ENCODE data around the gene CD4. TPM values are rescaled to one million over a fixed set of nuclear protein-coding genes. Genes with fewer than 3 reads are reported as not detected.
A peak's percentile ranks its signal among the peaks of the same experiment; 100 is the strongest.

The CD4 gene
- total and polyA plus RNA-seq, 2 donors (not counting 1 experiment from before 2014, with no cell fraction given) = 27.2 to 152 TPM

DNA sequence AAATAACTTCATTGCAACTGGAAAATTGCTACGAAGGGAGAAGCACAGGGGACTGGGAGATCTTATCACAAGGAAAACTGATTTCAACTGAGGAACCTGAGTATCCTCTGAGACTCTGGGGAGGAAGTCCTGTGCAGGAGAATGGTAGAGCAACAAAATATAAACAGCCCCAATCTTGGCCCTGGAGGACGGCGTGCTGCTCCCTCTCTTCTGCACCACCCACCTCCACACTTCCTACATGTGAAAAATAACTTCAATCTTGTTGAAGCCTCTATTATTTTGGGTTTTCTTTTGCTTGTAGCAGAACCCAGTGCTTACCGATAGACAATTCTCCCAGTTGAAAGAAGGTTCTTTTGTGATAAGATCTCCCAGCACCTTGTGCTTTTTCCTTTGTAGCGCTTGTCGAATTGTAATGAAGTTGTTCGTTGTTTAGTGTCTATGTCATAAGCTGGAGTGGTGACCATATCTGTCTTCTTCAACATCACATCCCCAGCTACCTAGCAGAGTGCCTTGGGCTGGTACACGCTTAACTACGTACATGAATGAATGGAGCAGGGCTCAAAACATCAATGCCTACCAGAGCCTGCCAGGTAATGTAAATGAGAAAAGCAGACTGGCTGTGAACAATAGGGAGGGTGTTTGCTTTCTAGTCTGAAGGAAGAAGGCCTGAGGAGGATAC, 2.8 kb upstream of the CD4 start:
- H3K27ac ChIP-seq (ENCODE audit: insufficient read depth, low read length) = no peak overlapping the region
- no peaks in the 10 kb centered on the region for H4K20me1 ChIP-seq (ENCODE audit: control insufficient read depth, extremely low read depth, insufficient read depth, low read length)
- TF ChIP-seq, protein P1, sequence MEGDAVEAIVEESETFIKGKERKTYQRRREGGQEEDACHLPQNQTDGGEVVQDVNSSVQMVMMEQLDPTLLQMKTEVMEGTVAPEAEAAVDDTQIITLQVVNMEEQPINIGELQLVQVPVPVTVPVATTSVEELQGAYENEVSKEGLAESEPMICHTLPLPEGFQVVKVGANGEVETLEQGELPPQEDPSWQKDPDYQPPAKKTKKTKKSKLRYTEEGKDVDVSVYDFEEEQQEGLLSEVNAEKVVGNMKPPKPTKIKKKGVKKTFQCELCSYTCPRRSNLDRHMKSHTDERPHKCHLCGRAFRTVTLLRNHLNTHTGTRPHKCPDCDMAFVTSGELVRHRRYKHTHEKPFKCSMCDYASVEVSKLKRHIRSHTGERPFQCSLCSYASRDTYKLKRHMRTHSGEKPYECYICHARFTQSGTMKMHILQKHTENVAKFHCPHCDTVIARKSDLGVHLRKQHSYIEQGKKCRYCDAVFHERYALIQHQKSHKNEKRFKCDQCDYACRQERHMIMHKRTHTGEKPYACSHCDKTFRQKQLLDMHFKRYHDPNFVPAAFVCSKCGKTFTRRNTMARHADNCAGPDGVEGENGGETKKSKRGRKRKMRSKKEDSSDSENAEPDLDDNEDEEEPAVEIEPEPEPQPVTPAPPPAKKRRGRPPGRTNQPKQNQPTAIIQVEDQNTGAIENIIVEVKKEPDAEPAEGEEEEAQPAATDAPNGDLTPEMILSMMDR (conservative IDR thresholded peaks at IDR 0.05 in 1 of 2, IDR thresholded peaks at IDR 0.05 in 1 of 2; ENCODE audit: low read depth in 1 of 2, low read length in 2 of 2) = no peak
- TF ChIP-seq EZH2 (IDR thresholded peaks at IDR 0.05; ENCODE audit: low read length, missing control alignments) = no peak
- no peak overlapping the region for H3K4me3 ChIP-seq (replicated peaks in 1 of 4; ENCODE audit: control extremely low read depth in 1 of 4, insufficient read depth in 1 of 4, low read depth in 3 of 4, low read length in 4 of 4)
- no peak for DNase-seq (ENCODE audit: low read depth in 2 of 2)
- no peaks in the 10 kb centered on the region for H3K27me3 ChIP-seq (ENCODE audit: control insufficient read depth, insufficient read depth, low read length)
- peaks cover 14% of the 10 kb centered on the region for H3K79me2 ChIP-seq (ENCODE audit: control insufficient read depth, insufficient read depth, low read length)
- H3K9ac ChIP-seq (ENCODE audit: insufficient read depth, low read length) = no peak overlapping the region
- H3K4me1 ChIP-seq (ENCODE audit: control insufficient read depth, extremely low read depth, insufficient read depth, low read length) = no peaks in the 10 kb centered on the region
- H3K36me3 ChIP-seq (ENCODE audit: control insufficient read depth, insufficient read depth, low read length) = no peaks in the 10 kb centered on the region
- no peak overlapping the region for H3K4me2 ChIP-seq (ENCODE audit: extremely low read depth, insufficient read depth, low read length)
- no peaks in the 10 kb centered on the region for H3K9me3 ChIP-seq (ENCODE audit: control insufficient read depth, insufficient read depth, low read depth, low read length)
- no peak overlapping the region for H2AFZ ChIP-seq (ENCODE audit: low read length)

DNA sequence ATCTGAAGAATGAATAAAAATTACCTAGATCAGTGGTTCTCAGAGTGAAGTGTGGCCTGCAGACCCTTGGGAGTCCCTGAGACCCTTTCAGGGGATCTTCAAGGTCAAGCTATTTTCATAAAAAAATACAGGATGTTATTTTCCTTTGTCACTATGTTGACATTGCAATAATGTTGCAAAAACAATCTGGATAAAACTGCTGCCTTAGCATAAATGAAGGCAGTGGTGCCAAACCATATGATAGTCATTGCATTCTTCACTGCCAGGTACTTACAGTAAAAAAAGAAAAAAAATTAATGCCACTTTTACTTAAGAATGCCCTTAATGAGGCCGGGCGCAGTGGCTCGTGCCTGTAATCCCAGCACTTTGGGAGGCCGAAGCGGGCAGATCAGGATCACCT, 2.0 kb upstream of the CD4 start:
- H3K9ac ChIP-seq (ENCODE audit: insufficient read depth, low read length) = no peak overlapping the region
- no peaks in the 10 kb centered on the region for H3K4me1 ChIP-seq (ENCODE audit: control insufficient read depth, extremely low read depth, insufficient read depth, low read length)
- no peak overlapping the region for H3K4me2 ChIP-seq (ENCODE audit: extremely low read depth, insufficient read depth, low read length)
- TF ChIP-seq EZH2 (IDR thresholded peaks at IDR 0.05; ENCODE audit: low read length, missing control alignments) = no peak
- TF ChIP-seq, protein P1 (conservative IDR thresholded peaks at IDR 0.05 in 1 of 2, IDR thresholded peaks at IDR 0.05 in 1 of 2; ENCODE audit: low read depth in 1 of 2, low read length in 2 of 2) = no peak
- no peaks in the 10 kb centered on the region for H3K36me3 ChIP-seq (ENCODE audit: control insufficient read depth, insufficient read depth, low read length)
- no peak overlapping the region for H2AFZ ChIP-seq (ENCODE audit: low read length)
- no peak overlapping the region for H3K4me3 ChIP-seq (replicated peaks in 1 of 4; ENCODE audit: control extremely low read depth in 1 of 4, insufficient read depth in 1 of 4, low read depth in 3 of 4, low read length in 4 of 4)
- no peaks in the 10 kb centered on the region for H4K20me1 ChIP-seq (ENCODE audit: control insufficient read depth, extremely low read depth, insufficient read depth, low read length)
- H3K27ac ChIP-seq (ENCODE audit: insufficient read depth, low read length) = no peak overlapping the region
- no peaks in the 10 kb centered on the region for H3K9me3 ChIP-seq (ENCODE audit: control insufficient read depth, insufficient read depth, low read depth, low read length)
- DNase-seq (ENCODE audit: low read depth in 2 of 2) = no peak
- peaks cover 21% of the 10 kb centered on the region for H3K79me2 ChIP-seq (ENCODE audit: control insufficient read depth, insufficient read depth, low read length)
- no peaks in the 10 kb centered on the region for H3K27me3 ChIP-seq (ENCODE audit: control insufficient read depth, insufficient read depth, low read length)

DNA sequence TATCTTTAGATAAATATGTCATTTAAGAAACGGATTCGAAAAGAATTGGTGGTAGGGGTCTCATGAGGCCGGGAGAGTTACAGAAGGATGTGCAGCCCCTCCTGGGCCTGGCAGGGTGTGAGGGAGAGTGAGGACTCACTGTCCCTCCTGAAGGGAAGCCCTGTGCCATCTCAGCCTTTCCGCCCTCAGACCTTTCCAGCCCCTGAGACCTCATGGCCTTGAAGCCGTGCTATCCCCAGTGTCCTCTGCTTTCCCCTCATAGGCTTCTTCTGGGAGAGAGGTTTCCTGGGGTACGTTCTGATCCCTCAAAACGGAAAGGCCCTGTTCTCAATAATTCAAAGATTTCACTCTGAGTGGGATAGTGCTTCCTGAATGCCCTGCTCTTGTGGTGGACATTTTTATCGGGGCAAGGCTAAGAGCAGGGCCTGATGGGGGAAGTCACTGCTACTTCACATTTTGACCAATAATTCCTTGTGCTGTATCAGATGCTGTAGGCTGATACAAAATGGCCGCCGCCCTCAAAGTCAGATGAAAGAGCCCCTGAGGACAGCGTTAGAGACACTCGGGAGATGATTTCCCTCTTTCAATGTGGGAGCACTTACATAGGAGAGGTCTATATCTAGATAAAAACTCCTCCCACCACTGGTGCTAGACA, 1.3 kb downstream of the CD4 start:
- H3K4me2 ChIP-seq (ENCODE audit: extremely low read depth, insufficient read depth, low read length) = peak overlapping the region; percentile 39
- H3K36me3 ChIP-seq (ENCODE audit: control insufficient read depth, insufficient read depth, low read length) = peaks cover 2% of the 10 kb centered on the region
- no peaks in the 10 kb centered on the region for H3K27me3 ChIP-seq (ENCODE audit: control insufficient read depth, insufficient read depth, low read length)
- no peak for TF ChIP-seq EZH2 (IDR thresholded peaks at IDR 0.05; ENCODE audit: low read length, missing control alignments)
- TF ChIP-seq, protein P1 (conservative IDR thresholded peaks at IDR 0.05 in 1 of 2, IDR thresholded peaks at IDR 0.05 in 1 of 2; ENCODE audit: low read depth in 1 of 2, low read length in 2 of 2) = no peak
- peak overlapping the region; percentile 53 for H3K27ac ChIP-seq (ENCODE audit: insufficient read depth, low read length)
- H4K20me1 ChIP-seq (ENCODE audit: control insufficient read depth, extremely low read depth, insufficient read depth, low read length) = no peaks in the 10 kb centered on the region
- no peaks in the 10 kb centered on the region for H3K9me3 ChIP-seq (ENCODE audit: control insufficient read depth, insufficient read depth, low read depth, low read length)
- H3K79me2 ChIP-seq (ENCODE audit: control insufficient read depth, insufficient read depth, low read length) = peaks cover 23% of the 10 kb centered on the region
- H3K4me3 ChIP-seq (replicated peaks in 1 of 4; ENCODE audit: control extremely low read depth in 1 of 4, insufficient read depth in 1 of 4, low read depth in 3 of 4, low read length in 4 of 4) = peak overlapping the region; percentile 38 to 60 (median 52)
- peaks cover 3% of the 10 kb centered on the region for H3K4me1 ChIP-seq (ENCODE audit: control insufficient read depth, extremely low read depth, insufficient read depth, low read length)
- DNase-seq (ENCODE audit: low read depth in 2 of 2) = no peak
- peak overlapping the region; percentile 64 for H2AFZ ChIP-seq (ENCODE audit: low read length)
- H3K9ac ChIP-seq (ENCODE audit: insufficient read depth, low read length) = peak overlapping the region; percentile 34

All from fibroblast of lung (primary cell).